HG02798 (cell line): ENCODE measurements around the gene CRYBG2.
"Not testable (repeated sequence)": the region's sequence is repeated elsewhere in the genome, so short reads cannot be mapped to it uniquely, and the experiment has no call there.

ENCODE experiments used
- ATAC-seq: cut with Tn5 transposase; IDR thresholded peaks from one replicate; pipeline ENCODE4 v1.9.1; 2021; ENCODE audit warnings: mild to moderate bottlenecking; ENCODE audit not compliant: unreplicated experiment, poor library complexity

CRYBG2 gene

GRCh38 chr1:26353976-26354820 is at the start of gene CRYBG2:
Gene CRYBG2, minus strand, starts transcription at chr1:26354130. Its CDS starts 7,473 bp downstream, at chr1:26346657.
- no peak for ATAC-seq

GRCh38 chr1:26403656-26404055 is 49.7 kb upstream of the CRYBG2 start:
- ATAC-seq = no peak

GRCh38 chr1:26401891-26402290 is 48.0 kb upstream of the CRYBG2 start:
- no peak for ATAC-seq

- no peak for ATAC-seq
These were observed 45.1 kb upstream of the CRYBG2 start for GRCh38 chr1:26399034-26399433.

- ATAC-seq = no peak
These were observed 41.8 kb upstream of the CRYBG2 start for GRCh38 chr1:26395754-26396153.

GRCh38 chr1:26391450-26391849 is 37.5 kb upstream of the CRYBG2 start:
- ATAC-seq = no peak

GRCh38 chr1:26389604-26390247 is 35.8 kb upstream of the CRYBG2 start:
- ATAC-seq = no peak

GRCh38 chr1:26388791-26389445 is 35.0 kb upstream of the CRYBG2 start:
- ATAC-seq = no peak

- no peak for ATAC-seq
These were observed 33.5 kb upstream of the CRYBG2 start for GRCh38 chr1:26387447-26387846.

- ATAC-seq = not testable (repeated sequence)
These were observed 31.1 kb upstream of the CRYBG2 start for GRCh38 chr1:26385063-26385462.

- no peak for ATAC-seq
These were observed 30.1 kb upstream of the CRYBG2 start for GRCh38 chr1:26384076-26384475.

GRCh38 chr1:26378879-26379251 is 24.9 kb upstream of the CRYBG2 start:
- ATAC-seq = no peak

- ATAC-seq = peak; percentile 96
These were observed 24.4 kb upstream of the CRYBG2 start for GRCh38 chr1:26378088-26378878.

- ATAC-seq = no peak
These were observed 22.1 kb upstream of the CRYBG2 start for GRCh38 chr1:26376050-26376449.

- no peak for ATAC-seq
These were observed 21.2 kb upstream of the CRYBG2 start for GRCh38 chr1:26375081-26375480.

- ATAC-seq = not testable (repeated sequence)
These were observed 20.4 kb upstream of the CRYBG2 start for GRCh38 chr1:26374361-26374760.

GRCh38 chr1:26373789-26374188 is 19.9 kb upstream of the CRYBG2 start:
- ATAC-seq = no peak

GRCh38 chr1:26373281-26373680 is 19.4 kb upstream of the CRYBG2 start:
- ATAC-seq = no peak

GRCh38 chr1:26372611-26373010 is 18.7 kb upstream of the CRYBG2 start, which contains the start of gene ZNF683:
Gene ZNF683, minus strand, starts transcription at chr1:26372750. Its CDS starts 4,179 bp downstream, at chr1:26368571.
- not testable (repeated sequence) for ATAC-seq

- ATAC-seq = no peak
These were observed 18.1 kb upstream of the CRYBG2 start for GRCh38 chr1:26372039-26372438.
